ENCODE results near the gene OGDH. TPM values are rescaled to one million over a fixed set of nuclear protein-coding genes. Genes with fewer than 3 reads are reported as not detected.

The OGDH gene
- total RNA-seq, 1 experiment from 2014 or later: 69.1 TPM

DNA sequence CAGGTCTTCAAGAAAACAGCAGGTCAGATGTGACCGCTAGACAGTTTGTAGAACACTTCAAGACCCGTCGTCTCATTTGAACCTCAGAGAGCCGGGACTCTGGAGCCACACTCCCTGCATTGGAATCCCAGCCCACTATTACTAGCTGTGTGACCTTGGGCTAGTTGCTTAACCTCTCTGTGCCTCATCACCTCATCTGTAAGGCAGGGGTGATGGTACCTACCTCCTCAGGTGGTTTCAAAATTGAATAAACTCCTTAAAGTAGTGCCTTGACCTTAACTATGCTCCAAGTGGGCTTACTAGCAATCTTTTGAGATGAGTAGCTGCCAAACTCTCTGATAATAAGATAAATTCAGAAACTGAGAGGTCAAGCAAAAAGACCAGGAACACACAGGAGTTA lies 43.8 kb downstream of the OGDH start:
- Histone ChIP-seq H4K20me1 (ENCODE audit: insufficient read depth) (no peaks in the 10 kb centered on the region), H3K36me3 (ENCODE audit: control insufficient read depth in 1 of 2, insufficient read depth in 2 of 2, low read length in 2 of 2) (peaks cover 4 to 10% of the 10 kb centered on the region in 2 experiments; a peak in 2 of 4 replicates), H3K4me2 (ENCODE audit: low read length) (no peak overlapping the region), H3K79me2 (ENCODE audit: insufficient read depth, low read length) (no peaks in the 10 kb centered on the region), H3K27me3 (ENCODE audit: insufficient read depth, low read length) (no peaks in the 10 kb centered on the region), H3K9ac (ENCODE audit: low read length) (no peak overlapping the region), H3K4me1 (ENCODE audit: control insufficient read depth in 1 of 2, insufficient read depth in 2 of 2, low read length in 2 of 2) (peaks cover 0 to 4% of the 10 kb centered on the region in 2 experiments; a peak in 1 of 4 replicates), H3K4me3 (replicated peaks in 1 of 2; ENCODE audit: low read depth in 1 of 2, low read length in 2 of 2) (no peak overlapping the region), H2AFZ (ENCODE audit: low read depth, low read length, poor library complexity, severe bottlenecking) (no peak overlapping the region), H3K9me3 (ENCODE audit: control insufficient read depth in 1 of 2, insufficient read depth in 1 of 2, low read depth in 1 of 2, low read length in 2 of 2) (no peaks in the 10 kb centered on the region), H3K9me2 (ENCODE audit: insufficient read depth) (no peaks in the 10 kb centered on the region), H3K27ac (ENCODE audit: low read depth, low read length) (no peak overlapping the region)
- POLR2A ChIA-PET: no interaction called here
- DNase-seq (ENCODE audit: low read depth, low spot score) (no peak), ATAC-seq (no peak)
- intact Hi-C loops (cut with micrococcal nuclease): no loop called here
- RAD21 ChIA-PET (ENCODE audit: low non-redundant PET in 1 of 2, low total read pairs in 2 of 2, uncharacterized antibody in 2 of 2, unreplicated experiment in 2 of 2): no interaction called here
- CTCF ChIA-PET: no interaction called here
- no TSS peak for BruUV-seq (replicated peaks)
- no peak for TF ChIP-seq JUND (IDR thresholded peaks at IDR 0.05)
- TF ChIP-seq, protein P1, sequence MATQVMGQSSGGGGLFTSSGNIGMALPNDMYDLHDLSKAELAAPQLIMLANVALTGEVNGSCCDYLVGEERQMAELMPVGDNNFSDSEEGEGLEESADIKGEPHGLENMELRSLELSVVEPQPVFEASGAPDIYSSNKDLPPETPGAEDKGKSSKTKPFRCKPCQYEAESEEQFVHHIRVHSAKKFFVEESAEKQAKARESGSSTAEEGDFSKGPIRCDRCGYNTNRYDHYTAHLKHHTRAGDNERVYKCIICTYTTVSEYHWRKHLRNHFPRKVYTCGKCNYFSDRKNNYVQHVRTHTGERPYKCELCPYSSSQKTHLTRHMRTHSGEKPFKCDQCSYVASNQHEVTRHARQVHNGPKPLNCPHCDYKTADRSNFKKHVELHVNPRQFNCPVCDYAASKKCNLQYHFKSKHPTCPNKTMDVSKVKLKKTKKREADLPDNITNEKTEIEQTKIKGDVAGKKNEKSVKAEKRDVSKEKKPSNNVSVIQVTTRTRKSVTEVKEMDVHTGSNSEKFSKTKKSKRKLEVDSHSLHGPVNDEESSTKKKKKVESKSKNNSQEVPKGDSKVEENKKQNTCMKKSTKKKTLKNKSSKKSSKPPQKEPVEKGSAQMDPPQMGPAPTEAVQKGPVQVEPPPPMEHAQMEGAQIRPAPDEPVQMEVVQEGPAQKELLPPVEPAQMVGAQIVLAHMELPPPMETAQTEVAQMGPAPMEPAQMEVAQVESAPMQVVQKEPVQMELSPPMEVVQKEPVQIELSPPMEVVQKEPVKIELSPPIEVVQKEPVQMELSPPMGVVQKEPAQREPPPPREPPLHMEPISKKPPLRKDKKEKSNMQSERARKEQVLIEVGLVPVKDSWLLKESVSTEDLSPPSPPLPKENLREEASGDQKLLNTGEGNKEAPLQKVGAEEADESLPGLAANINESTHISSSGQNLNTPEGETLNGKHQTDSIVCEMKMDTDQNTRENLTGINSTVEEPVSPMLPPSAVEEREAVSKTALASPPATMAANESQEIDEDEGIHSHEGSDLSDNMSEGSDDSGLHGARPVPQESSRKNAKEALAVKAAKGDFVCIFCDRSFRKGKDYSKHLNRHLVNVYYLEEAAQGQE (IDR thresholded peaks at IDR 0.05; ENCODE audit: low read depth): no peak
- TF ChIP-seq EZH2 (IDR thresholded peaks at IDR 0.05): no peak
- no peak for TF ChIP-seq RAD21 (IDR thresholded peaks at IDR 0.05; ENCODE audit: low read depth)
- no peak for TF ChIP-seq ELF1 (IDR thresholded peaks at IDR 0.05; ENCODE audit: borderline replicate concordance, low read depth)
- no peak for TF ChIP-seq SP1 (IDR thresholded peaks at IDR 0.05; ENCODE audit: low read depth)
- no peak for TF ChIP-seq TCF7L2 (IDR thresholded peaks at IDR 0.05; ENCODE audit: borderline replicate concordance, extremely low read depth, insufficient read depth, insufficient read length)
- no peak for TF ChIP-seq ZNF274 (IDR thresholded peaks at IDR 0.05; ENCODE audit: low read depth, low read length)
- TF ChIP-seq, protein P2, sequence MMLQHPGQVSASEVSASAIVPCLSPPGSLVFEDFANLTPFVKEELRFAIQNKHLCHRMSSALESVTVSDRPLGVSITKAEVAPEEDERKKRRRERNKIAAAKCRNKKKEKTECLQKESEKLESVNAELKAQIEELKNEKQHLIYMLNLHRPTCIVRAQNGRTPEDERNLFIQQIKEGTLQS (IDR thresholded peaks at IDR 0.05): no peak

All from HCT116 (cell line).